ENCODE measurements around the gene RHOT1.

The RHOT1 gene

DNA sequence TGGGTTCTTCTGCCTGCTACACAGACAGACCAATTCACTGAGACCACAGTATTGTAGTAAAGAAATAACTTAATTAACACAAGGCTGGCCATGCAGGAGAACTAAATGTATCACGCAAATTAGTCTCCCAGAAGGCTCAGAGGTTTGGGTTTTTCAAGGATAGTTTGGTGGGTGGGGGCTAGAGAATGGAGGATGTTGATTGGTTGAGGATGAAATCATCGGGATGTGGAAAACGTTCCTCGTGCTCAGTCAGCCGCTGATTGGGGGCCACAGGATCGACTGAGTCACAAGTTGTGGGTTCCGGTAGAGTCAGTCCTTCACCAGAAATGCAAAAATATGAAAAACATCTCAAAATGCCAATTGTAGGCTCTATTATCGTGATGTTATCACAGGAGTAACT, 18.7 kb downstream of the RHOT1 start:
- no peak for TF ChIP-seq TEAD4 (IDR thresholded peaks at IDR 0.05)
- TF ChIP-seq CREB1 (IDR thresholded peaks at IDR 0.05; ENCODE audit: low read depth) = no peak
- TF ChIP-seq TAF1 (IDR thresholded peaks at IDR 0.05; ENCODE audit: low read depth) = no peak
- no peak for TF ChIP-seq YY1 (IDR thresholded peaks at IDR 0.05; ENCODE audit: low read depth)
- TF ChIP-seq, protein P1, sequence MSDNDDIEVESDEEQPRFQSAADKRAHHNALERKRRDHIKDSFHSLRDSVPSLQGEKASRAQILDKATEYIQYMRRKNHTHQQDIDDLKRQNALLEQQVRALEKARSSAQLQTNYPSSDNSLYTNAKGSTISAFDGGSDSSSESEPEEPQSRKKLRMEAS (IDR thresholded peaks at IDR 0.05) = no peak
- TF ChIP-seq NFIC (IDR thresholded peaks at IDR 0.05) = no peak
- no peak for TF ChIP-seq EGR1 (IDR thresholded peaks at IDR 0.05)
- TF ChIP-seq, protein P2, sequence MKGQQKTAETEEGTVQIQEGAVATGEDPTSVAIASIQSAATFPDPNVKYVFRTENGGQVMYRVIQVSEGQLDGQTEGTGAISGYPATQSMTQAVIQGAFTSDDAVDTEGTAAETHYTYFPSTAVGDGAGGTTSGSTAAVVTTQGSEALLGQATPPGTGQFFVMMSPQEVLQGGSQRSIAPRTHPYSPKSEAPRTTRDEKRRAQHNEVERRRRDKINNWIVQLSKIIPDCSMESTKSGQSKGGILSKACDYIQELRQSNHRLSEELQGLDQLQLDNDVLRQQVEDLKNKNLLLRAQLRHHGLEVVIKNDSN (IDR thresholded peaks at IDR 0.05) = no peak
- TF ChIP-seq RAD21 (IDR thresholded peaks at IDR 0.05; ENCODE audit: low read depth) = no peak
- TF ChIP-seq TCF12 (IDR thresholded peaks at IDR 0.05; ENCODE audit: low read depth) = no peak
- TF ChIP-seq, protein P3, sequence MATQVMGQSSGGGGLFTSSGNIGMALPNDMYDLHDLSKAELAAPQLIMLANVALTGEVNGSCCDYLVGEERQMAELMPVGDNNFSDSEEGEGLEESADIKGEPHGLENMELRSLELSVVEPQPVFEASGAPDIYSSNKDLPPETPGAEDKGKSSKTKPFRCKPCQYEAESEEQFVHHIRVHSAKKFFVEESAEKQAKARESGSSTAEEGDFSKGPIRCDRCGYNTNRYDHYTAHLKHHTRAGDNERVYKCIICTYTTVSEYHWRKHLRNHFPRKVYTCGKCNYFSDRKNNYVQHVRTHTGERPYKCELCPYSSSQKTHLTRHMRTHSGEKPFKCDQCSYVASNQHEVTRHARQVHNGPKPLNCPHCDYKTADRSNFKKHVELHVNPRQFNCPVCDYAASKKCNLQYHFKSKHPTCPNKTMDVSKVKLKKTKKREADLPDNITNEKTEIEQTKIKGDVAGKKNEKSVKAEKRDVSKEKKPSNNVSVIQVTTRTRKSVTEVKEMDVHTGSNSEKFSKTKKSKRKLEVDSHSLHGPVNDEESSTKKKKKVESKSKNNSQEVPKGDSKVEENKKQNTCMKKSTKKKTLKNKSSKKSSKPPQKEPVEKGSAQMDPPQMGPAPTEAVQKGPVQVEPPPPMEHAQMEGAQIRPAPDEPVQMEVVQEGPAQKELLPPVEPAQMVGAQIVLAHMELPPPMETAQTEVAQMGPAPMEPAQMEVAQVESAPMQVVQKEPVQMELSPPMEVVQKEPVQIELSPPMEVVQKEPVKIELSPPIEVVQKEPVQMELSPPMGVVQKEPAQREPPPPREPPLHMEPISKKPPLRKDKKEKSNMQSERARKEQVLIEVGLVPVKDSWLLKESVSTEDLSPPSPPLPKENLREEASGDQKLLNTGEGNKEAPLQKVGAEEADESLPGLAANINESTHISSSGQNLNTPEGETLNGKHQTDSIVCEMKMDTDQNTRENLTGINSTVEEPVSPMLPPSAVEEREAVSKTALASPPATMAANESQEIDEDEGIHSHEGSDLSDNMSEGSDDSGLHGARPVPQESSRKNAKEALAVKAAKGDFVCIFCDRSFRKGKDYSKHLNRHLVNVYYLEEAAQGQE (IDR thresholded peaks at IDR 0.05; ENCODE audit: low read depth) = no peak
- TF ChIP-seq EP300 (IDR thresholded peaks at IDR 0.05; ENCODE audit: borderline replicate concordance) = no peak
- TF ChIP-seq ZBTB7A (IDR thresholded peaks at IDR 0.05; ENCODE audit: low read depth) = no peak
- no peak for TF ChIP-seq CEBPB (IDR thresholded peaks at IDR 0.05)
- no peak for TF ChIP-seq FOXM1 (IDR thresholded peaks at IDR 0.05; ENCODE audit: borderline replicate concordance, low read depth)

DNA sequence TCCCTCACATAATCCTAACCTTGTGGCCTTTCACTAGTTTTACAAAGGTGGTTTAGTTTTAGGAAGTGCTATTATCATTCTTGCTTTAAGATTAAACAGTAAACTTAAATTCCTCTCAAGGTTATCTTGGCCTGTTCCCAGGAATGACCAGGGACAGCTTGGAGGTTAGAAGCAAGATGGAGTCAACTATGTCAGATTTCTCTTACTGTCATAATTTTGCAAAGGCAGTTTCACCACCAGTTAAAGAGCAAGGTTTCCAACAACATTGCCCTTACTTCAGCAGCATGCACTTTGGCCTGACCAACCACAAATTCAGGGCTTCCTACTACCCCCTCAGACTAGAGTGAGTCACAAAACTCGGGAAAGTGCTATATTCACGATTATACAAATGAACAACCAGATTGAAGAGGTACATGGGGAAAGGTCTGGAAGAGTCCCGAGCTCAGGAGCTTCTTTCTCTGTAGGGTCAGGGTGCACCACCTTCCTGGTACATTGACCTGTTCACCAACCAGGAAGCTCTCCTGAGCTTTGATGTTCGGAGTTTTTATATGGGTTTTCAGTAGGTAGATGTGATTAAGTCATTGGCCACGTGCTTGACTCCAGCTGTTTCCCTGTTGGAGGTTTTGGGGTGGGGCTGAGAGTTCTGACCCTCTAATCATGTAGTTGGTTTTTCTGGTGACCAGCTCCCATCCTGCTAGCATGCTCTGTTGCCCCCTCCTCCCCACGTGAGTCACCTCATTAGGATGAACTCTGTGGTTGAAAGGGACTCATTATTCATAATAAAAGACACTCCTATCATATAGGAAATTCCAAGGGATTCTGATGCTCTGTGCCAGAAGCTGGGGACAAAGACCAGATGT, 19.4 kb downstream of the RHOT1 start:
- TF ChIP-seq NFIC (IDR thresholded peaks at IDR 0.05) (no peak), CEBPB (IDR thresholded peaks at IDR 0.05) (no peak), CREB1 (IDR thresholded peaks at IDR 0.05; ENCODE audit: low read depth) (no peak), TAF1 (IDR thresholded peaks at IDR 0.05; ENCODE audit: low read depth) (no peak), ZBTB7A (IDR thresholded peaks at IDR 0.05; ENCODE audit: low read depth) (no peak), YY1 (IDR thresholded peaks at IDR 0.05; ENCODE audit: low read depth) (no peak), TCF12 (IDR thresholded peaks at IDR 0.05; ENCODE audit: low read depth) (no peak), EGR1 (IDR thresholded peaks at IDR 0.05) (no peak), RAD21 (IDR thresholded peaks at IDR 0.05; ENCODE audit: low read depth) (no peak), FOXM1 (IDR thresholded peaks at IDR 0.05; ENCODE audit: borderline replicate concordance, low read depth) (no peak)
- TF ChIP-seq, protein P1 (IDR thresholded peaks at IDR 0.05) = no peak
- TF ChIP-seq, protein P2 (IDR thresholded peaks at IDR 0.05) = no peak
- TF ChIP-seq, protein P3 (IDR thresholded peaks at IDR 0.05; ENCODE audit: low read depth) = no peak

DNA sequence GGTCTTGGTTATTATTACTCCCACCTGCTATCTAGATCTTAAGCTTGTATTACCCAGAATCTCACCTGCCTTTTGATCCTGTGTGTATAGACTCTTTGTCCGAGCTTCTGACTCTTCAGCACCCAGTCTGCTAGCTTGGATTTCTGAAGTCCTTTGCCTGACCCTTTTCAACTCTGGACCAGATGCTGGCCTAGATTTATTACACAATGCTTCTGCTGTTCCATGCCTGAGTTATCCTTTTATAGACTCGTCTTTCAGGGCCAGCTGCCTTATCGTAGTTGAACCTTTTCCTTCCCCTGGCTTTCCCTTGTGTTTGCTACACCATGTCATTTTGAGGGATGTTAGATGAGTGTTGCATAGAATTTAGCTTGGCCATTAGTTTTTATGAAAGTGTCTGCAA, 32.6 kb downstream of the RHOT1 start:
- TF ChIP-seq, protein P2 (IDR thresholded peaks at IDR 0.05) = no peak
- TF ChIP-seq TCF12 (IDR thresholded peaks at IDR 0.05; ENCODE audit: low read depth) (no peak), EP300 (IDR thresholded peaks at IDR 0.05; ENCODE audit: borderline replicate concordance) (no peak), ZBTB7A (IDR thresholded peaks at IDR 0.05; ENCODE audit: low read depth) (no peak), TAF1 (IDR thresholded peaks at IDR 0.05; ENCODE audit: low read depth) (no peak), YY1 (IDR thresholded peaks at IDR 0.05; ENCODE audit: low read depth) (no peak)
- TF ChIP-seq, protein P3 (IDR thresholded peaks at IDR 0.05; ENCODE audit: low read depth) = no peak

DNA sequence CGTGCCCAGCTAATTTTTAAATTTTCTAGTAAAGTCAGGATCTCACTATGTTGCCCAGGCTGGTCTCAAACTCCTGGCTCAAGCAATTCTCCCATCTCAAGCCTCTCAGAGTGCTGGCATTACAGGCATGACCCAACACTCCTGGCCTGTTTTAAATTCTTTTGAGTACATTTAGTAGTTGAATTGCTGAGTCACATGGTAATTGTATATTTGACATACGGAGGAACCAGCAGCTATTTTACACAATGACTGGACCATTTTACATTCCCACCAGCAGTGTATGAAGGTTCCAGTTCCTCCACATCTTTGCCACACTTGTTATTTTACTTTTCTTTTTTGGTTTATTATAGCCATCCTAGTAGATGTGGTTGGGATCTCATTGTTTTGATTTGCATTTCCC, 43.6 kb downstream of the RHOT1 start:
- TF ChIP-seq TCF12 (IDR thresholded peaks at IDR 0.05; ENCODE audit: low read depth) (no peak), CEBPB (IDR thresholded peaks at IDR 0.05) (no peak), YY1 (IDR thresholded peaks at IDR 0.05; ENCODE audit: low read depth) (no peak), EP300 (IDR thresholded peaks at IDR 0.05; ENCODE audit: borderline replicate concordance) (no peak), EGR1 (IDR thresholded peaks at IDR 0.05) (no peak), CREB1 (IDR thresholded peaks at IDR 0.05; ENCODE audit: low read depth) (no peak), NFIC (IDR thresholded peaks at IDR 0.05) (no peak), FOXM1 (IDR thresholded peaks at IDR 0.05; ENCODE audit: borderline replicate concordance, low read depth) (no peak), ZBTB7A (IDR thresholded peaks at IDR 0.05; ENCODE audit: low read depth) (no peak), TEAD4 (IDR thresholded peaks at IDR 0.05) (no peak)
- TF ChIP-seq, protein P3 (IDR thresholded peaks at IDR 0.05; ENCODE audit: low read depth) = no peak
- TF ChIP-seq, protein P2 (IDR thresholded peaks at IDR 0.05) = no peak

Measured in Ishikawa (cell line).